ENCODE measurements around the gene HOXB8.

GRCh38 chr17:48583708-48584222 lies 31.3 kb downstream of the HOXB8 start:
- TF ChIP-seq POLR2A (IDR thresholded peaks at IDR 0.05) (no peak), CTCF (IDR thresholded peaks at IDR 0.05) (no peak)
